Stimulated activated naive B cell treated with anti-CD40 and anti-IgM and Interleukin-4, amounts not matched to agents 10 μg/mL and 1 μg/mL and 100 μg/mL, for 72 hours (primary cell): ENCODE measurements around the gene TMEM132C.

Experiments
- ATAC-seq, 2 donors: fragments of 150-1000 bp; cut with Tn5 transposase; replicated peaks; 2 replicates each; pipeline ENCODE4 v1.10.0; 2021; ENCODE audit warnings: moderate library complexity in 1 of 2
- DNase-seq: peaks from one replicate; pipeline ENCODE4 v3.0.0; 2021
- H3K27ac Mint-ChIP-seq: one replicate; pipeline ENCODE4 v1.8.0; 2022; ENCODE audit warnings: mild to moderate bottlenecking, mixed read lengths
- H3K27me3 Mint-ChIP-seq, 2 donors: one replicate each; pipeline ENCODE4 v1.8.0; 2022; ENCODE audit warnings: mixed read lengths in 2 of 2
- H3K36me3 Mint-ChIP-seq, 2 donors: one replicate each; pipeline ENCODE4 v1.8.0; 2022; ENCODE audit warnings: mixed read lengths in 2 of 2, mild to moderate bottlenecking in 1 of 2
- H3K4me1 Mint-ChIP-seq, 2 donors: one replicate each; pipeline ENCODE4 v1.8.0; 2022; ENCODE audit warnings: mixed read lengths in 2 of 2, mild to moderate bottlenecking in 1 of 2
- H3K4me3 Mint-ChIP-seq, 2 donors: one replicate each; pipeline ENCODE4 v1.8.0; 2022; ENCODE audit warnings: mild to moderate bottlenecking in 2 of 2, mixed read lengths in 2 of 2, moderate library complexity in 1 of 2
- H3K9me3 Mint-ChIP-seq, 2 donors: one replicate each; pipeline ENCODE4 v1.8.0; 2022; ENCODE audit warnings: mixed read lengths in 2 of 2, mild to moderate bottlenecking in 1 of 2

TMEM132C gene

GRCh38 chr12:128426511-128426910 lies 159.5 kb downstream of the TMEM132C start:
- ATAC-seq (no peak), DNase-seq (no peak)
- H3K4me3 Mint-ChIP-seq = no peak overlapping the region
- no peaks in the 10 kb centered on the region for H3K4me1 Mint-ChIP-seq
- H3K27me3 Mint-ChIP-seq = no peaks in the 10 kb centered on the region
- no peak overlapping the region for H3K27ac Mint-ChIP-seq
- H3K36me3 Mint-ChIP-seq = no peaks in the 10 kb centered on the region
- H3K9me3 Mint-ChIP-seq = peaks cover 0 to 6% of the 10 kb centered on the region in 2 donors

GRCh38 chr12:128439796-128440195 lies 172.8 kb downstream of the TMEM132C start:
- H3K27me3 Mint-ChIP-seq = no peaks in the 10 kb centered on the region
- DNase-seq (no peak), ATAC-seq (no peak)
- H3K27ac Mint-ChIP-seq = no peak overlapping the region
- no peaks in the 10 kb centered on the region for H3K36me3 Mint-ChIP-seq
- H3K4me1 Mint-ChIP-seq = no peaks in the 10 kb centered on the region
- H3K9me3 Mint-ChIP-seq = peaks cover 5 to 6% of the 10 kb centered on the region in 2 donors
- H3K4me3 Mint-ChIP-seq = no peak overlapping the region

DNA sequence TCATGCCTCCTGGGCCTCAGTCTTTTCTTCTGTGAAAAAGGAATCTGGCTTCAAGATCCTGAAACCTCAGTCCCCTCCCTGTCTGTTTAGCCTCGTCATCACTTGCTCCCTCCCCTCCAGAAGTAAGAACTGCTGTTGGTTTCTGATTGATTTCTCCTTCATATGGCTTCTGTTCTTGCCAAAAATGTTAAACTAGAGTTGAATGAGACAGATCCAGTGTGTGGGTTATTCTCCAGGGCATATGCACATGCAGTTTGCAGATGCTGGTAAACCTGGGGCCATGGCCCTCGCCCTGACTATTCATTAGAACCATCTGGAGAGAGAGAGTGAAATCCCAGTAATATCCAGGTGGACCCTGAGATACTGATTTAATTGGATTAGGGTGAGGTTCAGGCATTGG lies 175.1 kb downstream of the TMEM132C start:
- Mint-ChIP-seq H3K27me3 (no peaks in the 10 kb centered on the region), H3K36me3 (no peaks in the 10 kb centered on the region), H3K27ac (no peak overlapping the region), H3K9me3 (peaks cover 2 to 6% of the 10 kb centered on the region in 2 donors), H3K4me1 (no peaks in the 10 kb centered on the region), H3K4me3 (no peak overlapping the region)
- DNase-seq (no peak), ATAC-seq (no peak)

DNA sequence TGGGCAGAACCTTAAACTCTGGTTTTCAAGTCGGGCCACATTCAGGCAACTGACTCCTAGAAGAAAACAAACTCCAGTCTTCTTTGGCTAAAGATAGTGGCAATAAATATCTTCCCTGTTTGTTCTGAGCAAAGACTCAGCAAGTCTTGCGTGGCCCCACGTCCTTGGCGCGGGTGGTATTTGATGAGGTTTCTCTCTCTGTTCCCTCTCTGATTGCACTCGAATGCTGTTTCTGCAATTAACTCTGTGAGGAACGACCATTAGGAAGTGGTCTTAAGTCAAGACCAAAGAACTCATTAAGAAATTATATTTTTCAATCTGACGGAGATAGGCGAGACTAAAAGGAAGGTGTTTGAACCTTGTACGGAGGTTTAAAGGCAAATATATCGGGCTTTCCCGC lies 177.6 kb downstream of the TMEM132C start:
- H3K27ac Mint-ChIP-seq = no peak overlapping the region
- H3K9me3 Mint-ChIP-seq = peaks cover 0 to 6% of the 10 kb centered on the region in 2 donors
- H3K36me3 Mint-ChIP-seq = no peaks in the 10 kb centered on the region
- no peak overlapping the region for H3K4me3 Mint-ChIP-seq
- H3K4me1 Mint-ChIP-seq = no peaks in the 10 kb centered on the region
- no peak for DNase-seq
- no peak for ATAC-seq
- no peaks in the 10 kb centered on the region for H3K27me3 Mint-ChIP-seq

DNA sequence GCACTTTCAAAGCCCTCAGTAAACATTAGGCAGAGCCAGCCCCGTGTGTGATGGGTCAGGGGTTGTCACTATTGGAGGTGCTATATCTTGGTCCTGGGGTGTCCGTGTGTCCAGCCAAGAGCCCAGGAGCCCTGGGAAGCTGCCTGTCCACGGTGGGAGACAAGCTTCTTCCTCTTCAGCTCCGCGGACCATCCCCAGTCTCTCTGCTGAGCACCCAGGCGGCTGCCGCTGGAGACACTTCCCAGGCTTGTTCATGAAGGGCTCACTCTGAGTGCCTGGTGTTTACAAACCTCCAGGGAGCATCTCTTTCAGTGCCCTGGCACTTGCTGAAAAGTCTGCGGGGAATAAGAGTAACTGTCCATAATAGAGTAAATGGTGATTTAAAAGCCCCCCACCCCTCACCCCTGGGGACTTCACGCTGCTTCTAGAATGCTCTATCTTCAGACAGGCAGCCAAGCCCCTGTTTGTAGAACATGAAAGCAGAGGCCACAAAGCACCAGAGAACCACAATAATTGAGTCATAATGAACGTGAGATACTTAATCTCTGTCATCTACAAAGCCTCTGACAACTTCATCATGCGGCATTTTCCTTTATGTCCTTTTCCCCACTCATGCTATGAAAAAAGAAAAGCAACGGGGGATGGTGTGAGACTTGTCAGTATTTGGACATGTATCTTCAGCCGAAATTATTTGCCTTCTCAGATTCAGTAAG lies 178.6 kb downstream of the TMEM132C start:
- no peaks in the 10 kb centered on the region for H3K27me3 Mint-ChIP-seq
- DNase-seq (no peak), ATAC-seq (no peak)
- H3K36me3 Mint-ChIP-seq = no peaks in the 10 kb centered on the region
- no peak overlapping the region for H3K27ac Mint-ChIP-seq
- H3K9me3 Mint-ChIP-seq = peaks cover 0 to 4% of the 10 kb centered on the region in 2 donors
- H3K4me1 Mint-ChIP-seq = no peaks in the 10 kb centered on the region
- no peak overlapping the region for H3K4me3 Mint-ChIP-seq

DNA sequence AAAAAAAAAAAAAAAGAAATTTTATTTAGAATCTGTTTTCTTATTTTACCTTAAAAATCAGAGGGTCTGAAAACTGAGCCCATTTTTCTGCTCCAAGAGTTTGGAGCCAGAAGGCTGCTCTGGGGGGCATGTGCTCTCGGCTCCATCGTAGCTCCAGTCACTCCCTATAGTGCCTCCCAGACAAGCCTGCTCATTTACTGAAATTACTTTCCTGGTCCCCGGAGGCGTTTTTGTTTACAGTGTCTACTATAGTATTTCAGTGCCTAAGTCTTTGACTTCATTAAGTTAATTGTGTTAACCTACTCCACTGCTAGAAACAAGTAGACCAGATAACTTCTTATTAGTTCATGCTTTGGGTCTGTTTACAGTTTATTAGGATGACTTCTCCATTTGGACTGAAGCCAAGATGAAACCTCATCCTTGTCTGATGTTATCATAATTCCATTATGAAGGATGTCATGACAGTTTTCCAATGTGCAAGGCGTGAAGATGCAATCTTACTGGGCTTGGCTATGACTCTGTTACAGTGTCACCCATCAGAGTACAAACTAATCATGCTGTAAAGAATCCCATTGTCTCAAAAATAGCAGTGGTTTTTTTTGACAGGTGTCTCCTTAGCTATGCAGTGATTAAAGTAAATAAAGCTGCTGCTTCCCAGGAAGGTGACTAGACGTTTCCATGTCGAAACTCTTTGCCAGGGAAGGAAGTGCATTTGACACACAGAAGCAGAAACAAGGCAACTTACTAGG lies 182.3 kb downstream of the TMEM132C start:
- Mint-ChIP-seq H3K36me3 (no peaks in the 10 kb centered on the region), H3K27me3 (no peaks in the 10 kb centered on the region), H3K9me3 (no peaks in the 10 kb centered on the region), H3K27ac (no peak overlapping the region), H3K4me1 (no peaks in the 10 kb centered on the region), H3K4me3 (no peak overlapping the region)
- ATAC-seq (no peak), DNase-seq (no peak)

DNA sequence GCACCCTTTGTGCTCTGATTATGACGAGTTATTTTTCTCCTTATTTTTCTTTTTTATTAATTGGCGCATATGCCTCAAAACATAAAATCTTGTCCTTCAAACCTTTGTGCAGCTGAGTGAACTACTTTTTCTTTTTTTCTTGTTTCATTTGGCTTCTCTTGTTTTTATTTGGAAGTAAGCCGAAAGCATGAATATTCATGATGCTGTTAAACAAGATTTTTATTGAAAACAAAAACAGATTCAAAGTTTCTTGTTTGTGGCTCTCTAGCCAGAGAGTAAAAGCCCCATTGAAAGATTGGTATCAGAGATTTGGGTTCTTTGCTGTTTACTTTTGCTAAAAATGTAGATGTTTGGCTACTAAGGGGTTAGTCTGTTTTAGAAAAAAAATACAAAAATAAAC lies 183.8 kb downstream of the TMEM132C start:
- Mint-ChIP-seq H3K27me3 (no peaks in the 10 kb centered on the region), H3K36me3 (no peaks in the 10 kb centered on the region)

GRCh38 chr12:128455851-128456250 lies 188.9 kb downstream of the TMEM132C start:
- no peaks in the 10 kb centered on the region for H3K4me1 Mint-ChIP-seq
- no peak overlapping the region for H3K27ac Mint-ChIP-seq
- H3K27me3 Mint-ChIP-seq = no peaks in the 10 kb centered on the region
- DNase-seq (no peak), ATAC-seq (no peak)
- no peaks in the 10 kb centered on the region for H3K36me3 Mint-ChIP-seq
- peaks cover 1 to 4% of the 10 kb centered on the region in 2 donors for H3K9me3 Mint-ChIP-seq
- no peak overlapping the region for H3K4me3 Mint-ChIP-seq

More for the DNA sequence above, 183.8 kb downstream of the TMEM132C start:
- Mint-ChIP-seq H3K27ac (no peak overlapping the region), H3K4me1 (no peaks in the 10 kb centered on the region), H3K4me3 (no peak overlapping the region), H3K9me3 (no peaks in the 10 kb centered on the region)
- DNase-seq (no peak), ATAC-seq (no peak)

- DNase-seq (no peak), ATAC-seq (no peak)
- H3K4me3 Mint-ChIP-seq = no peak overlapping the region
- H3K36me3 Mint-ChIP-seq = no peaks in the 10 kb centered on the region
- no peaks in the 10 kb centered on the region for H3K4me1 Mint-ChIP-seq
- no peaks in the 10 kb centered on the region for H3K27me3 Mint-ChIP-seq
- peaks cover 1 to 4% of the 10 kb centered on the region in 2 donors for H3K9me3 Mint-ChIP-seq
- H3K27ac Mint-ChIP-seq = no peak overlapping the region
These were observed 190.0 kb downstream of the TMEM132C start for GRCh38 chr12:128456922-128457321.

DNA sequence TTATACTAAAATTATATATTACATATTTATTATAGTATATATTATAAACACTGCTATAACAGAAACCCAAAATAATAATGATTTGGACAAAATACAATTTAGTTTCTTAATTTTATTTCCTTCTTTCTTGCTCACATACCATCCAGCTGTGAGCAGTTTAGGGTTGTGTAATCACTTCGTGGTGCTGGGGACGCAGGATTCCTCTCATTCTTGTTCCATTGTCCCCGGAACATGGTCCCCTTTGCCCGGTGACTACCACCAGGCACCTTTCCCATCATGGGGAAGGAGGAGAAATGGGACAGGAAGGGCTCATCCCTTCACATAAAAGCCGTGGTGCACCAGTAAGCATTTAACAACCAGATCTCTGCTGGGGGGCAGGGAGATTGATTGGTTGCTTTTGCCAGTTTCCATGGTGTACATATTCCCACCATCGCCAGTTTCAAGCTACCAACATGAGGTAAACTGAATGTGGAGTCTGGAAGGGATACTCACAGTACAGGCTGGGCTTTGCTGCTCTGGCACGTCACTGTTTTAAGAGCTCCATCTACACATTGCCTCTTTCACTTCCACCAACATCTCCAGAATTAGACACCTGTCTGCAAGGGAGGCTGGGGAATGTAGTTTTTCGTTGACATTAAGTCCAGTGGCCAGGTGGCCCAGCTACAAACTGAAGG lies 191.5 kb downstream of the TMEM132C start:
- Mint-ChIP-seq H3K4me3 (no peak overlapping the region), H3K36me3 (no peaks in the 10 kb centered on the region), H3K9me3 (peaks cover 3 to 4% of the 10 kb centered on the region in 2 donors), H3K4me1 (no peaks in the 10 kb centered on the region), H3K27me3 (no peaks in the 10 kb centered on the region), H3K27ac (no peak overlapping the region)
- no peak for DNase-seq
- no peak for ATAC-seq

DNA sequence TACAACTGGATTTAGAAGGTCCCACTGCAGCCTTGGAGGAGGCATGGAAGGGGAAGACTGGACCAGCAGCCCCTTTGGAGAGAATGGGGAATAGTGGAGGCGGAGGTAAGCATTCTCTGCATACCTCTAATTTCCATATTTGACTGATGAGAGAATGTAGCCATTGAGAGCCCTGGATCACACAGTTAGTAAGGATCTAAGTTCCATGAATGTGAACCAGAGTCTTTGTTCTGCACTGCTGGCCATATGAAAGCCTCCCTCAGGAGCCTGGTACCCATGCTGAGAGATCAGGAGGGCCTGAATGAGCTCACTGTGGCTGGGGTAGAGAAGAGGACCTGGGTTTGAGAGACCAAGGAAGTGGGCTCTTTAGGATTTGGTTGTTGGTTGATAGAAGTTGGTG lies 192.1 kb downstream of the TMEM132C start:
- H3K9me3 Mint-ChIP-seq = peaks cover 3 to 4% of the 10 kb centered on the region in 2 donors
- no peak overlapping the region for H3K4me3 Mint-ChIP-seq
- no peaks in the 10 kb centered on the region for H3K4me1 Mint-ChIP-seq
- H3K27ac Mint-ChIP-seq = no peak overlapping the region
- no peaks in the 10 kb centered on the region for H3K27me3 Mint-ChIP-seq
- ATAC-seq (no peak), DNase-seq (no peak)
- no peaks in the 10 kb centered on the region for H3K36me3 Mint-ChIP-seq

- DNase-seq (no peak), ATAC-seq (no peak)
- no peaks in the 10 kb centered on the region for H3K27me3 Mint-ChIP-seq
- H3K4me3 Mint-ChIP-seq = no peak overlapping the region
- no peaks in the 10 kb centered on the region for H3K36me3 Mint-ChIP-seq
- H3K27ac Mint-ChIP-seq = no peak overlapping the region
- peaks cover 3 to 4% of the 10 kb centered on the region in 2 donors for H3K9me3 Mint-ChIP-seq
- H3K4me1 Mint-ChIP-seq = no peaks in the 10 kb centered on the region
These were observed 196.9 kb downstream of the TMEM132C start for GRCh38 chr12:128463881-128464280.

DNA sequence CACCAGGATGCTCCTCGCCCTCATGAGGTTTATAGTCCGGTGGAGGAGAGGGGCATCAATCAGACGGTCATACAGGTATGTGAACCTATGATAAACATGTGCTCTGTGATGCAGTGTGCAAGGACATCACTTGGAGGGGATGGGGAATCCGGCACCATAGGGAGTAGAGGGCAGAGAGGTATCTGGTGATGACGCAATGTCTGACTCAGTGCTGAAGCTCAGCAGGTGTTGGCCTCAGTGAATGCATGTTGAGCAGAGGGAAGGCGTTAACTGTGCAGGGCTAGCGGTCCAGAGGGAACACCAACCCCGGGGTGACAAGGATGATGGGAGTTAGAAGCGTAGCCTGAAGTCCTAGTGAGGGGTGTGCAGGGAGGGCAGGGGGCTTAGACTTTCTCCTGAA lies 200.9 kb downstream of the TMEM132C start:
- Mint-ChIP-seq H3K27ac (no peak overlapping the region), H3K27me3 (no peaks in the 10 kb centered on the region), H3K36me3 (no peaks in the 10 kb centered on the region), H3K4me3 (no peak overlapping the region), H3K4me1 (no peaks in the 10 kb centered on the region), H3K9me3 (no peaks in the 10 kb centered on the region)
- no peak for ATAC-seq
- no peak for DNase-seq

DNA sequence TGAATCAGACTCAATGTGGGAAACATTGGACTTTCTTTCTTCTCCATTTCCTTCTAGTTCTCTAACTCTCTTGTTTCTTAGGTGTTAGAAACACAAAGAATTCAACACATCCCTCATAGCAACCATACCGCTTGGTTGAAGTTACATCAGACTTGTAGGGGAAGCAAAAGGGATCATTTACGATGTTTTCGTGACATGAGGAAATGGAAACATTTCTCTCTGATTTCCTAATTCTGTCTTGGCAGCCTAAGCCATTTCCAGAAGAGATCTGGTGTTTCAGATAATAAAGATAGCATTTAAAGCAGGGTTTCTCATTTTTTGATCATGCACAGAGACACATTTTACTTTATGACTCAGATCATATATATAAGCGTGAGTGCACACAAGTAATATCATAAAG lies 202.0 kb downstream of the TMEM132C start:
- Mint-ChIP-seq H3K4me1 (no peaks in the 10 kb centered on the region), H3K27ac (no peak overlapping the region), H3K27me3 (peaks cover 6% of the 10 kb centered on the region in 2 donors), H3K4me3 (no peak overlapping the region), H3K9me3 (peaks cover 6 to 8% of the 10 kb centered on the region in 2 donors), H3K36me3 (peaks cover 2 to 8% of the 10 kb centered on the region in 2 donors)
- no peak for ATAC-seq
- DNase-seq = no peak

DNA sequence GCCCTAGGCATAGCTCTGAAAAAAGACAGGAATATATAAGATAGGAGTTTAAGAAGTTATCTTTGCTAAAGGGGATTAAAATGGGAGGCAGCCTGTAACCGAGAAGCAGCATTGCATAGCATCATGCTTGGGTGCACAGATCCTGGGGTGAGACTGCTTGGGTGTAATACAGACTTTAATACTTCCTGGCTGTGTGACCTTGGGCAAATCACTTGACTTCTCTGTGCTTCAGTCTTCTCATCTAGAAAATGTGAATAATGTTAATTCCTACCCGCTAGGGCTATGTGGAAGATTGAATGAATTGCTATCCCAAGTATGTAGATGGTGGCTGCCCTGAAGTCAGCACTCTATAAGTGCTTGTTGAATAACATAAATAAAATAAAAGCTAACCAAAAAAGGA lies 204.5 kb downstream of the TMEM132C start:
- DNase-seq (no peak), ATAC-seq (no peak)
- Mint-ChIP-seq H3K4me1 (no peaks in the 10 kb centered on the region), H3K27ac (no peak overlapping the region), H3K36me3 (peaks cover 2 to 8% of the 10 kb centered on the region in 2 donors), H3K9me3 (peaks cover 6 to 8% of the 10 kb centered on the region in 2 donors), H3K4me3 (no peak overlapping the region), H3K27me3 (peaks cover 6% of the 10 kb centered on the region in 2 donors)
